HG02798 (cell line): ENCODE measurements around the gene ABHD12.

Source experiments
- ATAC-seq: cut with Tn5 transposase; IDR thresholded peaks from one replicate; pipeline ENCODE4 v1.9.1; 2021; ENCODE audit warnings: mild to moderate bottlenecking; ENCODE audit not compliant: unreplicated experiment, poor library complexity

Gene ABHD12

GRCh38 chr20:25382704-25383370 is 7.8 kb downstream of the ABHD12 start:
- ATAC-seq: no peak

GRCh38 chr20:25380945-25381614 is 9.6 kb downstream of the ABHD12 start:
- ATAC-seq: no peak

- ATAC-seq: no peak
Observed at GRCh38 chr20:25378884-25379733, 11.5 kb downstream of the ABHD12 start.

GRCh38 chr20:25378189-25378883 is 12.3 kb downstream of the ABHD12 start:
- no peak for ATAC-seq

GRCh38 chr20:25376886-25377285 is 13.7 kb downstream of the ABHD12 start:
- ATAC-seq: no peak

GRCh38 chr20:25376236-25376635 is 14.4 kb downstream of the ABHD12 start:
- no peak for ATAC-seq

- no peak for ATAC-seq
Observed at GRCh38 chr20:25374842-25375241, 15.8 kb downstream of the ABHD12 start.

- no peak for ATAC-seq
Observed at GRCh38 chr20:25372584-25373336, 17.9 kb downstream of the ABHD12 start.

GRCh38 chr20:25369971-25370370 is 20.7 kb downstream of the ABHD12 start:
- ATAC-seq: no peak

GRCh38 chr20:25369529-25369928 is 21.1 kb downstream of the ABHD12 start:
- no peak for ATAC-seq

GRCh38 chr20:25368976-25369375 is 21.7 kb downstream of the ABHD12 start:
- ATAC-seq: no peak

GRCh38 chr20:25368526-25368925 is 22.1 kb downstream of the ABHD12 start:
- no peak for ATAC-seq

GRCh38 chr20:25364879-25365699 is 25.5 kb downstream of the ABHD12 start:
- ATAC-seq: no peak

- no peak for ATAC-seq
Observed at GRCh38 chr20:25364180-25364788, 26.4 kb downstream of the ABHD12 start.

GRCh38 chr20:25361287-25361683 is 29.4 kb downstream of the ABHD12 start:
- no peak for ATAC-seq

- no peak for ATAC-seq
Observed at GRCh38 chr20:25360631-25361286, 29.9 kb downstream of the ABHD12 start.

GRCh38 chr20:25356271-25356933 is 34.2 kb downstream of the ABHD12 start:
- ATAC-seq: no peak

- no peak for ATAC-seq
Observed at GRCh38 chr20:25355866-25356265, 34.8 kb downstream of the ABHD12 start.
